PC-3 (cell line): ENCODE results near the gene KCNE1.

Experiments used
- EZH2 ChIP-seq: fragments of 300-600 bp; sonication (generic); IDR thresholded peaks from one replicate; pipeline ENCODE4 v1.6.1; 2017; ENCODE audit warnings: antibody characterized with exemption, mild to moderate bottlenecking, low read length; ENCODE audit not compliant: unreplicated experiment
- EZH2phosphoT487 ChIP-seq: fragments of 300-600 bp; sonication (generic); IDR thresholded peaks from 2 replicates; pipeline ENCODE4 v1.6.1; 2018; ENCODE audit warnings: mild to moderate bottlenecking, antibody characterized with exemption, low read length, borderline replicate concordance
- TF ChIP-seq, protein P1 (sequence below): fragments of 300-600 bp; sonication (generic); conservative IDR thresholded peaks from 2 replicates; pipeline ENCODE4 v1.5.1; 2017; ENCODE audit warnings: antibody characterized with exemption, low read depth, mild to moderate bottlenecking, low read length

GRCh38 chr21:34536311-34536710, 24.3 kb upstream of the KCNE1 start:
- TF ChIP-seq, protein P1, sequence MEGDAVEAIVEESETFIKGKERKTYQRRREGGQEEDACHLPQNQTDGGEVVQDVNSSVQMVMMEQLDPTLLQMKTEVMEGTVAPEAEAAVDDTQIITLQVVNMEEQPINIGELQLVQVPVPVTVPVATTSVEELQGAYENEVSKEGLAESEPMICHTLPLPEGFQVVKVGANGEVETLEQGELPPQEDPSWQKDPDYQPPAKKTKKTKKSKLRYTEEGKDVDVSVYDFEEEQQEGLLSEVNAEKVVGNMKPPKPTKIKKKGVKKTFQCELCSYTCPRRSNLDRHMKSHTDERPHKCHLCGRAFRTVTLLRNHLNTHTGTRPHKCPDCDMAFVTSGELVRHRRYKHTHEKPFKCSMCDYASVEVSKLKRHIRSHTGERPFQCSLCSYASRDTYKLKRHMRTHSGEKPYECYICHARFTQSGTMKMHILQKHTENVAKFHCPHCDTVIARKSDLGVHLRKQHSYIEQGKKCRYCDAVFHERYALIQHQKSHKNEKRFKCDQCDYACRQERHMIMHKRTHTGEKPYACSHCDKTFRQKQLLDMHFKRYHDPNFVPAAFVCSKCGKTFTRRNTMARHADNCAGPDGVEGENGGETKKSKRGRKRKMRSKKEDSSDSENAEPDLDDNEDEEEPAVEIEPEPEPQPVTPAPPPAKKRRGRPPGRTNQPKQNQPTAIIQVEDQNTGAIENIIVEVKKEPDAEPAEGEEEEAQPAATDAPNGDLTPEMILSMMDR = no peak
- no peak for TF ChIP-seq EZH2phosphoT487
- no peak for TF ChIP-seq EZH2
